Measurements from ENCODE around the gene PLAA. TPM values are rescaled to one million over a fixed set of nuclear protein-coding genes. Genes with fewer than 3 reads are reported as not detected.

Gene PLAA
- total RNA-seq, 2 donors from 2014 or later = 11.2 to 17.9 TPM

DNA sequence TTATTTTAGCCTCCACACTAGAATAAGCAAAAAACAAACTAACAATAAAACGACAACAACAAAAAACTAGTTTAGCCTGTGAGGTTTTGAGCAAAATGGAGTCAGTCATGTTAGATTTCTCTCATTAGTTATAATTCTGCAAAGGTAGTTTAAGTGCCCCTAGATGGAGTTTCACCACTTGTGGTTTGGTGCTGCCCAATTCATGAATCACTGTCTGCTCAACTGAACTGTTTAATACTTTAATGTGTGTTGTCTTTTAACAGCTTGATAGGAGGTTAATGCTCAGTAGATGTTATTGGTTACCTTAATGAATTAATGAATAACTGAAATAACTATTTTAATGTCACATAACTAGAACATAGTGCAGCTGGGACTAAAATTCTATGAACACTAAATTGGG lies 3.5 kb upstream of the PLAA start:
- peaks cover 21% of the 10 kb centered on the region for H3K4me1 ChIP-seq
- no peak overlapping the region for H3K4me3 ChIP-seq
- no peak overlapping the region for H3K27ac ChIP-seq
- DNase-seq (no peak), ATAC-seq (no peak)
- no peak for TF ChIP-seq POLR2A (IDR thresholded peaks at IDR 0.05)
- TF ChIP-seq, protein P1, sequence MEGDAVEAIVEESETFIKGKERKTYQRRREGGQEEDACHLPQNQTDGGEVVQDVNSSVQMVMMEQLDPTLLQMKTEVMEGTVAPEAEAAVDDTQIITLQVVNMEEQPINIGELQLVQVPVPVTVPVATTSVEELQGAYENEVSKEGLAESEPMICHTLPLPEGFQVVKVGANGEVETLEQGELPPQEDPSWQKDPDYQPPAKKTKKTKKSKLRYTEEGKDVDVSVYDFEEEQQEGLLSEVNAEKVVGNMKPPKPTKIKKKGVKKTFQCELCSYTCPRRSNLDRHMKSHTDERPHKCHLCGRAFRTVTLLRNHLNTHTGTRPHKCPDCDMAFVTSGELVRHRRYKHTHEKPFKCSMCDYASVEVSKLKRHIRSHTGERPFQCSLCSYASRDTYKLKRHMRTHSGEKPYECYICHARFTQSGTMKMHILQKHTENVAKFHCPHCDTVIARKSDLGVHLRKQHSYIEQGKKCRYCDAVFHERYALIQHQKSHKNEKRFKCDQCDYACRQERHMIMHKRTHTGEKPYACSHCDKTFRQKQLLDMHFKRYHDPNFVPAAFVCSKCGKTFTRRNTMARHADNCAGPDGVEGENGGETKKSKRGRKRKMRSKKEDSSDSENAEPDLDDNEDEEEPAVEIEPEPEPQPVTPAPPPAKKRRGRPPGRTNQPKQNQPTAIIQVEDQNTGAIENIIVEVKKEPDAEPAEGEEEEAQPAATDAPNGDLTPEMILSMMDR (IDR thresholded peaks at IDR 0.05) = no peak
- 64 to 83% methylated on average over 1 of the region's 1 CpG for WGBS, 2 donors
- no peaks in the 10 kb centered on the region for H3K9me3 ChIP-seq
- no peaks in the 10 kb centered on the region for H3K36me3 ChIP-seq (replicated peaks in 1 of 2; ENCODE audit: insufficient read depth in 1 of 2, low read depth in 2 of 2)
- intact Hi-C loops (cut with DNase I) = loop anchor here (10.0 kb wide), 1 partner anchor 46 kb away; no protein-coding TSS in a partner anchor
- H3K27me3 ChIP-seq = no peaks in the 10 kb centered on the region

DNA sequence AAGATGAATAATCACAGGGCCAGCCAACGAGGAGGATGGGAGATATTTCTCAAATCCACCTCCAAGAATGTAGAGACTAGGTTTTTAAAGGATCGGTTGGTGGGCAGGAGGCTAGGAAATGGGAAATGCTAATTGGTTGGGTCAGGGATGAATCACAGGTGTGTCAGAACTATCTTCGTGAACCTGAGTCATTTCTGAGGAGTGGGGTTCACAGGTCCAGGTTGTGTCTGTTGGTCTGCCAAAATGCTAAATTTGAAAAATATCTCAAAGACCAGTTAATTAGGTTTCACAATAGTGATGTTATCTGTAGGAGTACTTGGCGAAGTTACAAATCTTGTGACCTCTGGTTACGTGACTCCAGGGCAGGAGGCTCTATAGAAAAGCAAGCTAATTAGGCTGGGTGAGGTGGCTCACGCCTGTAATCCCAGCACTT lies 2.6 kb upstream of the PLAA start:
- DNase-seq (no peak), ATAC-seq (no peak)
- no peaks in the 10 kb centered on the region for H3K36me3 ChIP-seq (replicated peaks in 1 of 2; ENCODE audit: insufficient read depth in 1 of 2, low read depth in 2 of 2)
- peaks cover 22% of the 10 kb centered on the region for H3K4me1 ChIP-seq
- H3K27ac ChIP-seq = no peak overlapping the region
- no peak for TF ChIP-seq POLR2A (IDR thresholded peaks at IDR 0.05)
- TF ChIP-seq, protein P1 (IDR thresholded peaks at IDR 0.05) = no peak
- H3K27me3 ChIP-seq = no peaks in the 10 kb centered on the region
- H3K4me3 ChIP-seq = no peak overlapping the region
- no peaks in the 10 kb centered on the region for H3K9me3 ChIP-seq
- WGBS, 2 donors = 53 to 62% methylated on average over 6 of the region's 6 CpGs
- intact Hi-C loops (cut with DNase I) = loop anchor here (10.0 kb wide), 1 partner anchor 45 kb away; no protein-coding TSS in a partner anchor

DNA sequence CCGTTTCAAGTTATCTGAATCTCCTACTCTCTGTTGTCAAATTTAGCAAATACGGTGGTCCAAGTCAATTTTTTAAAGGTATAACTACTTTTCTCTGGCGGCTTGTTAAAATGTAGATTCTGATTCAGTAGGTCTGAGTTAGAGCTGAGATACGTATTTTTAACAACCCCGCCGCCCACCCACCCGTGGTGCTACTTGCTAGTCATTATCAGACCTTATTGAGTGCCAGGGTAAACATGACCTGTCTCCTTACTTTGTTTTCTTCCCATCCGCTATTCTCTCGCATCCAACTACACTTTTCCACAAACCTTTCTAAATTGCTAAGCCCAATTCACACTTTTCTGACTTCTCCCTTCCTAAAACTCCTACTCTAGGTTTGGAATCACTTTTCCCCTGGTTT lies 694 bp upstream of the PLAA start:
- TF ChIP-seq, protein P1 (IDR thresholded peaks at IDR 0.05) = no peak
- TF ChIP-seq POLR2A (IDR thresholded peaks at IDR 0.05) = no peak
- WGBS, 2 donors = 0% methylated on average over 9 of the region's 9 CpGs
- Histone ChIP-seq H3K27ac (peak overlapping the region; percentile 95 to 100 (median 98)), H3K4me1 (peaks cover 30% of the 10 kb centered on the region), H3K27me3 (no peaks in the 10 kb centered on the region), H3K36me3 (replicated peaks in 1 of 2; ENCODE audit: insufficient read depth in 1 of 2, low read depth in 2 of 2) (no peaks in the 10 kb centered on the region), H3K4me3 (peak overlapping the region in 1 of 2 donors; percentile 92), H3K9me3 (no peaks in the 10 kb centered on the region)
- ATAC-seq (no peak), DNase-seq (no peak)
- intact Hi-C loops (cut with DNase I) = no loop called here

DNA sequence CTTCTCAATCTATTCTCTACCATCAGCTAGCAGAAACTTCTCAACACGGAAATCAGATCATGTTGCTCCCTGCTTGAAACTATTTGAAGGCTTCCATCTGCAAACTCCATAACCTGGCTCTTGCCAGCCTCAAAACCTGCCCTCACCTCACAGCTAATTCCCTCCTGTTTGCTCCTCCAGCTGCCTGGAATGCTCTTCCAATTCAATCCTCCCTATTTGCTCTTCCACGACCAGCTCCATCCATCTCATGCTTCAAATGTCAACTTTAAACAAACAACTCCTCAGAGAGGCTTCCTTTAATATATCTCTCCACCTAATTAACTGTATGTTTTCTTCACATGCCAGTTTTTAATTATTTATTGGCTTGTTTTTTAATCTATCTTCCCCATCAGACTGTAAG lies 1.5 kb downstream of the PLAA start:
- ATAC-seq = no peak
- intact Hi-C loops (cut with DNase I) = no loop called here
- H3K4me3 ChIP-seq = no peak overlapping the region
- no peak for TF ChIP-seq POLR2A (IDR thresholded peaks at IDR 0.05)
- TF ChIP-seq, protein P1 (IDR thresholded peaks at IDR 0.05) = no peak
- H3K9me3 ChIP-seq = no peaks in the 10 kb centered on the region
- H3K27me3 ChIP-seq = no peaks in the 10 kb centered on the region
- no peak for DNase-seq
- no peaks in the 10 kb centered on the region for H3K36me3 ChIP-seq (replicated peaks in 1 of 2; ENCODE audit: insufficient read depth in 1 of 2, low read depth in 2 of 2)
- 17 to 25% methylated on average over 2 of the region's 2 CpGs for WGBS, 2 donors
- no peak overlapping the region for H3K27ac ChIP-seq
- peaks cover 30% of the 10 kb centered on the region for H3K4me1 ChIP-seq

DNA sequence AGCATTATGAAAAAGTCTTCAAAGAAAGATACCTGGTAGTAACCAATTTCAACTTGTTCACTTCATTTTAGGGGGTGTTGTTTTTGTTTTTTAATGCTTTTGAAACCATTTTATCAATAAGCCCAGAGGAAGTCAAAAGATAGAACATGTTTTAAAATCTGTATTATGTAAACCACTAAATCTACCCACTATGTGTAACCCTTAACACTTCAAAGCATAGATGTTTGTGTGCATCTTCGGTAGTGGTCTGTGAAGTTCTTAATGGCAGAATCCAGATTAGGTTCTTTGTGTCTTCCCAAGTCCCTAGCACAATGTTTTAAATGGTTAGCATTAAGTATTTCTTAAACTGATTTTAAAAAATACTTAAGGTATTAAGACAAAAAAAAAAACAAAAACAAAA lies 6.3 kb downstream of the PLAA start:
- Histone ChIP-seq H3K36me3 (replicated peaks in 1 of 2; ENCODE audit: insufficient read depth in 1 of 2, low read depth in 2 of 2) (no peaks in the 10 kb centered on the region), H3K27me3 (no peaks in the 10 kb centered on the region), H3K27ac (no peak overlapping the region), H3K9me3 (peaks cover 0 to 7% (median 0%) of the 10 kb centered on the region in 3 donors), H3K4me3 (no peak overlapping the region), H3K4me1 (peaks cover 17% of the 10 kb centered on the region)
- no peak for DNase-seq
- intact Hi-C loops (cut with DNase I) = no loop called here
- ATAC-seq = no peak
- TF ChIP-seq, protein P1 (IDR thresholded peaks at IDR 0.05) = no peak
- no peak for TF ChIP-seq POLR2A (IDR thresholded peaks at IDR 0.05)
- 86 to 94% methylated on average over 1 of the region's 1 CpG for WGBS, 2 donors
